Measurements from ENCODE around the gene PDE4A.

PDE4A gene

DNA sequence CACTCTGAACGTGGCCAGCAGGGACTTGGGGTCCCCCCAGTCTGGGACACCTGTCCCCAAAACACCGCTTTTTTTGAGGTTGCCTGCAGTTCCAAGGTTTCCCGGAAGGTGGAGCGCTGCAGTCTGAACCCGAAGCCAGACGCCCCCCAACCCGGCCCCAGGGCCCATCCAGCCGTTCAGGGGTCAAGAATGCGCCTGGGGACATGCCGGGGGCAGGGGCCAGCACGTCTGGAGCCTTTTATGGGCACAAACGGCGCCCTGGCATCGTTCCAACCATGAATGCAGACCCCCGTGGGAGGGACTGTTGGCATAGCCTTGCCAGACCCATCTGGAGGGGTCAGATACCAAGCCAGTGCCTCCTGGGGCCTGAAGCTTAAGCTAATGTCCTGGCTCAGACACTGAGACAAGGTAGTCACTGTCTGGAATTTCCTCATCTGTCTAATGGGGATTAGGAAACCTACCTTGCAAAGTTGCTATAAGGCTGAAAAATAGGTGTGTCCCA lies 90.0 kb downstream of the PDE4A start:
- DNase-seq (ENCODE audit: low read depth), result peak; percentile 32

DNA sequence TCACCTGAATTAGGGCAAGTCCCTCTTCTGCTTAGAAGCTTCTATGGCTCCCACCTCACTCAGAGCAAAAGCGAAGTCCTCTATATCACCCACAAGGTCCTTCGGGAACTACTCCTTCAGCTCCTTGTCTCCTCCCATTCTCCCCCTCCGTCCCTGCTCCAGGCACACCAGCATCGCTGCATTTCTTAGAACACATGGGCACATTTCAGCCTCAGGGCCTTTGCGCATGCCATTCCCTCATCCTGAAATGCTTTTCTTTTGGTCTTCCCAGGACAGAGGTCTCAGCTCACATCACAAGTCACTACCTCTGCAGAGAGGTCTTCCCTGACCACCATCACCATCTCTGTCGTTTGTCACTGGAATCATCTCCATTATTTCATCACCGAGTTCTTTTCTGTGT lies 92.9 kb downstream of the PDE4A start:
- DNase-seq (ENCODE audit: low read depth), result no peak

DNA sequence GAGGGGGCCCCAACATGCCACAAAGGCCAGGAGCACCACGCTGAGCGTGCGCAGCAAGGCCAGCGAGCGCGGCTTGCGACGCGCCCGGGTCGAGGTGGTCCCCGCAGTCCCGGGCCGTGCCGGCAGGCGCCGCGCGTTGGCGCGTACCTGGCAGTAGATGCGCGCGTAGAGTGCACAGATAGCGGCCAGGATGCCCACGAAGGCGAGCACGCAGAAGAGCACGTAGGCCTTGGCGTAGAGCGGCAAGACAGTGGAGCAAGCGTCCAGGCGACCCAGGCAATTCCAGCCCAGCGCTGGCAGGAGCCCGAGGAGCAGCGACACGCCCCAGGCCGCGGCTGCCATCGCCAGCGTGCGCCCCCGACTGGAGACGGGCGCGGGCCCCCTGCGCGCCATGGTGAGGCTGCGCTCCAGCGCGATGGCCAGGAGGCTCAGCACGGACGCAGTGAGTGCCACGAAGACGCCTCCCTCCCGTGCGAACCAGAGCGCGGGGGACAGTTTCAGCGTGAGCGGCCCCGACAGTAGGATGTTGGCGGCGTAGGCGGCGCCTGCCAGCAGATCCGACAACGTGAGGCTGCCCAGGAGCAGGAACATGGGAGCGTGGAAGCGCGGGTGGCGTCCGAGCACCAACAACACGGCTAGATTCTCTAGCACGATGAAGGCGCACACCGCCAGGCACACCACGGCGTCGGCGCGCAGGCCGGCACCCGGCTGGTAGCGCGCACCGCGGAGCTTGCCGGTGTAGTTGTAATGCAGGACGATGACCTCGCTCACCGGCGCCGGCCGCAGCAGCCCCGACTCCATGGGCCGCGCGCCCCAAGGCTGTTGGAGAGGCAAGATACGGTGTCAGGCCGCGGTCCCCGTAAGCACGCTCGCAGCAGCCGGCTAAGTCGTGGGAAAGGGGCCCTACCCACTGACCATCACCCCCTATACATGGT lies 94.1 kb downstream of the PDE4A start:
- no peak for DNase-seq (ENCODE audit: low read depth)

DNA sequence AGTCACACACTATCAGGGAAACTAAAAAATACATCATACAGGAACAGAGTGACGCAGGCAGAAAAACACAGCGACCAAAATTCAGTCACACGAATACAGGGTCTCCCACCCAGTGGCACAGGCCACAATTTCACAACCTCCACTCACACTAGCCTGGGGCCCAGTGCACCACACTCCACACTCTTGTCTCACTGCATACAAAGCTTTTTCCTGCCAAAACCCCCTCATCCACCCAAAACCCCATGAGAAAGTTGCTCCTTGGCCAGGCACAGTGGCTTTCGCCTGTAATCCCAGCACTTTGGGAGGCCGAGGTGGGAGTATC lies 95.7 kb downstream of the PDE4A start:
- DNase-seq (ENCODE audit: low read depth), result no peak

DNA sequence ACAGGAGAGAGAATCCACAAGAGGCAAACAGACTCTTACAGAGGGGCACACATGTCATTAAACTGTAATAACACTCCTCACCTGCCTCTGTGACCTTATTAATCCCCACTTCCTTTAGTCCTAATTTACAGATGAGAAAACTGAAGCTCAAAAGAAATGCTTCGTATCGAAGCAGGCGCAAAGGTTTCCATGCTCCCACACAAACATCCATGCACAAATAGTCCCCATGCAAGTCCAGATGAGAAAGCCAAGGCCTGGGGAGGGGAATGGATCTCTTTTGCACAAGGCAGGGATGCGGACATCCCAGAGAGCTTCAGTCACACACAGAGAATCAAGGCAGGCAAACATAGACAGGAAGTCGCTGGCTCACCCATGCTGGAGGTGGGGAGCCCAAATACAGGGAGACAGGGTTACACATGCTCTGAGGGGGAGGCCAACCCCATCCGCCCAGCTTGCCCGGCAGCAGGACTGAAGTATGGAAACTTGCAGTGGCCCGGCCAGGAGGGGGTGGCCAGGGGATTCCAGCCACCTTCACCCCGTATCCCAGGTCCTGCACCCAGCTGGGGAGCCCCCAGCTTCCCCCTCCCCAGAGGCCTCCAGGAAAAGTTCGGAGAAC lies 96.4 kb downstream of the PDE4A start:
- DNase-seq (ENCODE audit: low read depth), result no peak

DNA sequence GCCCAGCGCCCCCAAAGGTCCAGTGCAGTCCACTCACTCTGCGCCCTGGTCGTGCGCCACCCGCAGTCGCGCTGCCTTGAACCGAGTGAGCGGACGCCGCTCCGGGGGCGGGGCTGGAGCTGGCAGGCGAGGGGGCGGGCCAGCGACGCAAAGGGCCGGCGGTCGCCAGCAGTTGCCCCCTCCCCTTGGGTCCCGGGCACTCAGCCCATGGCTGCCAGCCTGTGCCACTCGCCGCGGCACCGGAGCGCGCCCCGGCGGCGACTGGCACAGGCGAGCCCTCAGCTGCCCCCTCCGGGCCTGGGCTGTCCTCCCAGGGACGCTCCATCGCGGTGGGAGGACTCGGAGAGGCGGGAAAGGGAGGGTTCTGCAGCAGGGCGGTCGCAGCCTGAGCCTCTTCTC lies 97.0 kb downstream of the PDE4A start, which contains the start of gene S1PR5:
Gene S1PR5, minus strand, starts transcription at position 87 of the 399 bp plus-strand sequence. CDS start 2,436 bp downstream, outside the sequence.
- no peak for DNase-seq (ENCODE audit: low read depth)

DNA sequence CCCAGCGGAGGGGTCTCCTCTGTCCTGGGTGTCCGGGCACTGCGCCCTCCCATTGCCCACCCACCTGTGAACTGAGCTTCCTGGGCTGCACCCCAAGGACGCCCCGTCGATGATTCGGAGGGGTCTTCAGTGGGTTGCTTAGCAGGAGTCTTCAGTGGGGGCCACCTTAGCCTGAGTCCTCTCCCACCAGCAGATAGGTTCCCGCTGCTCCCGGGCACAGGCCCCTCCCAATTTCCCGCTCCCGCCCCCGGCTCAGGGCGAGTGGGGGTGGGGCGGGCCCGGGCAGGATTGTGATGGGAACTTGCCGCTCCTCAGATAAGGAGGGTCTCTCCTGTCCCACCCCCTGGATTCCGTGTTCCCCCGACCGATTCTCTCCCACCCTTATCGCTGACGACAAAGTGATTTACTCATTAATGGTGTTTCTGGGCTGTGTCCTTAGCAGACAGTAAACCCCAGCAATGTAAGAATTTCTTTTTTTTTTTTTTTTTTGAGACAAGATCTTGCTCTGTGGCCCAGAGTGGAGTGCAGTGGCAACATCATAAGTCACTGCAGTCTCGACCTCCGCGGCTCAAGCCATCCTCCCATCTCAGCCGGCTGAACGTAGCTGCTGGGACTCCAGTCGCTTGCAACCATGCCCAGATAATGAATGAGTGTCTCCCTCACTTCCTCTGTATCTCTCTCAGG lies 97.6 kb downstream of the PDE4A start:
- DNase-seq (ENCODE audit: low read depth), result no peak

DNA sequence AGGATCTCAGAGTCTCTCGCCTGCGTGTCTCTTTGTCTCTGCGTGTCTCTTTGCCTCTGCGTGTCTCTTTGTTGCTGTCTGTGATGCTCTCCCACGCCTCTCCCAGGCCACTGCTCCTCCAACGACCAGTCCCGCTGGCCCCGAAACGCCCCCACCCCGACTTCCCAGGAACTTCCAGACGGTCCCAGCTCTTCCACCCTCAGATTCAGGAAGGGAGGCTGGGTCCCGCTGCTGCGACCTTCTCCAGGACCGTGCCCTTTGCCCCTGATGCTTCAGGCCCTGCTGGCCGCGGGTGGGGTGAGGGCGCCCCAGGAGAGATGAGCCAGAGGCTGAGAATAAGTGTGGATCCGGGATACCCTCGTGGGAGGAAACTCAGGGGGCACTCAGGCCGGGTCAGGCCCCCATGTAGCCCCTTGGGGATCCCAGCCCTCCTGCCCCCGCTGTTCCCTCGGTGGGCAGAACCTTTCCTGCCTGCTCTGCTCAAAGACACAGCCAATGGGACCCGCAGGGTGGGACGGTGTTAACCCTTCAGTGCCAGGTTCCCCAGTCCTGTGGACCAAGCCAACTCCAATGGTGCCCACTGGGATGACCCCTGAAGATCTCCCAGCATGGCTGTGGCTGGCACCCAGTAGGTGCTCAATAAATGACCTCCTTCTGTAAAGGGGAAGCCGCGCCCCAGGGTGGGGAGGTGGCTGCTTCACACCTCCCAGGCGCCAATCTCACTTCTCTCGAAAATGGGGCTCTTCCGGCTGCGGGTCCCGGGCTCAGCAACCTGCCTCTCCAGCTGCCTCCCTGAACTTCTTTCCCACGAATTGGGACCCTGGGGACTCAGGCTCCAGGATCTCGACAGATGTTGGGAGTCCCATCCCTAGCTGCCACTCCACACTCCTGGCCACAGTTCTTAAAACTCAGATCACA lies 98.4 kb downstream of the PDE4A start:
- DNase-seq (ENCODE audit: low read depth), result no peak
